ENCODE results near the gene WNT7B.

The WNT7B gene

GRCh38 chr22:45996241-45997076 is 19.5 kb upstream of the WNT7B start:
- CTCF ChIA-PET = interaction anchor here (0.8 to 5.7 kb wide), 8 partner anchors 8 to 125 kb away, joined by 3 to 58 read pairs (median 4); no protein-coding TSS in a partner anchor
- Mint-ChIP-seq H3K4me3 (no peak overlapping the region), H3K9me3 (no peaks in the 10 kb centered on the region), H3K4me1 (peaks cover 6% of the 10 kb centered on the region), H3K27ac (no peak overlapping the region), H3K36me3 (no peaks in the 10 kb centered on the region), H3K27me3 (peaks cover 28% of the 10 kb centered on the region)
- no peak for DNase-seq

GRCh38 chr22:45995405-45996101 is 18.6 kb upstream of the WNT7B start:
- Mint-ChIP-seq H3K27me3 (peaks cover 28% of the 10 kb centered on the region), H3K36me3 (no peaks in the 10 kb centered on the region), H3K4me1 (peaks cover 6% of the 10 kb centered on the region), H3K27ac (no peak overlapping the region), H3K9me3 (no peaks in the 10 kb centered on the region), H3K4me3 (no peak overlapping the region)
- CTCF ChIA-PET = interaction anchor here (0.7 to 5.7 kb wide), 9 partner anchors 7 to 126 kb away, joined by 3 to 58 read pairs (median 4); no protein-coding TSS in a partner anchor
- DNase-seq = no peak

- no peak overlapping the region for H3K27ac Mint-ChIP-seq
- CTCF ChIA-PET = interaction anchor here (0.7 to 5.7 kb wide), 6 partner anchors 12 to 127 kb away, joined by 3 to 58 read pairs (median 4); no protein-coding TSS in a partner anchor
- H3K4me3 Mint-ChIP-seq = no peak overlapping the region
Measured at GRCh38 chr22:45994491-45995404, 17.8 kb upstream of the WNT7B start.

GRCh38 chr22:45993841-45994240 is 16.9 kb upstream of the WNT7B start:
- Mint-ChIP-seq H3K9me3 (no peaks in the 10 kb centered on the region), H3K36me3 (no peaks in the 10 kb centered on the region), H3K27me3 (peaks cover 21% of the 10 kb centered on the region), H3K4me3 (no peak overlapping the region), H3K4me1 (peaks cover 6% of the 10 kb centered on the region), H3K27ac (no peak overlapping the region)
- CTCF ChIA-PET = interaction anchor here (0.7 to 5.7 kb wide), 3 partner anchors 13 to 128 kb away, joined by 5 to 58 read pairs (median 56); no protein-coding TSS in a partner anchor
- no peak for DNase-seq

More at GRCh38 chr22:45994491-45995404, 17.8 kb upstream of the WNT7B start:
- peaks cover 6% of the 10 kb centered on the region for H3K4me1 Mint-ChIP-seq
- no peaks in the 10 kb centered on the region for H3K9me3 Mint-ChIP-seq
- H3K27me3 Mint-ChIP-seq = peaks cover 28% of the 10 kb centered on the region
- DNase-seq = peak; percentile 85
- H3K36me3 Mint-ChIP-seq = no peaks in the 10 kb centered on the region

- Mint-ChIP-seq H3K4me1 (peaks cover 6% of the 10 kb centered on the region), H3K27me3 (peaks cover 18% of the 10 kb centered on the region), H3K9me3 (no peaks in the 10 kb centered on the region), H3K27ac (no peak overlapping the region), H3K36me3 (no peaks in the 10 kb centered on the region), H3K4me3 (no peak overlapping the region)
- no peak for DNase-seq
- CTCF ChIA-PET = interaction anchor here (2.2 to 2.4 kb wide), 2 partner anchors 124 to 128 kb away, joined by 5 to 13 read pairs; no protein-coding TSS in a partner anchor
Measured at GRCh38 chr22:45993143-45993692, 16.3 kb upstream of the WNT7B start.

- DNase-seq = no peak
- H3K27ac Mint-ChIP-seq = no peak overlapping the region
- H3K9me3 Mint-ChIP-seq = no peaks in the 10 kb centered on the region
- CTCF ChIA-PET = interaction anchor here (2.2 to 2.4 kb wide), 2 partner anchors 124 to 129 kb away, joined by 5 to 13 read pairs; no protein-coding TSS in a partner anchor
- H3K4me3 Mint-ChIP-seq = no peak overlapping the region
- H3K27me3 Mint-ChIP-seq = peaks cover 15% of the 10 kb centered on the region
- peaks cover 4% of the 10 kb centered on the region for H3K4me1 Mint-ChIP-seq
- no peaks in the 10 kb centered on the region for H3K36me3 Mint-ChIP-seq
Measured at GRCh38 chr22:45992737-45993136, 15.8 kb upstream of the WNT7B start.

- CTCF ChIA-PET = interaction anchor here (0.7 to 2.4 kb wide), 4 partner anchors 15 to 131 kb away, joined by 3 to 13 read pairs (median 6); no protein-coding TSS in a partner anchor
Measured at GRCh38 chr22:45991098-45991497, 14.1 kb upstream of the WNT7B start.

GRCh38 chr22:45987136-45987861 is 10.3 kb upstream of the WNT7B start:
- Mint-ChIP-seq H3K36me3 (no peaks in the 10 kb centered on the region), H3K27ac (no peak overlapping the region), H3K4me3 (no peak overlapping the region), H3K4me1 (no peaks in the 10 kb centered on the region), H3K9me3 (peaks cover 6% of the 10 kb centered on the region), H3K27me3 (peaks cover 15% of the 10 kb centered on the region)
- CTCF ChIA-PET = interaction anchor here (0.7 to 1.5 kb wide), 2 partner anchors 18 to 19 kb away, joined by 3 to 5 read pairs; no protein-coding TSS in a partner anchor
- DNase-seq = no peak

More at GRCh38 chr22:45991098-45991497, 14.1 kb upstream of the WNT7B start:
- Mint-ChIP-seq H3K27ac (no peak overlapping the region), H3K4me1 (no peaks in the 10 kb centered on the region), H3K36me3 (no peaks in the 10 kb centered on the region), H3K4me3 (no peak overlapping the region), H3K9me3 (no peaks in the 10 kb centered on the region), H3K27me3 (peaks cover 14% of the 10 kb centered on the region)
- DNase-seq = no peak

GRCh38 chr22:45984316-45984916 is 7.5 kb upstream of the WNT7B start:
- no peak for DNase-seq
- H3K4me3 Mint-ChIP-seq = no peak overlapping the region
- H3K9me3 Mint-ChIP-seq = peaks cover 6% of the 10 kb centered on the region
- CTCF ChIA-PET = no interaction called here
- H3K27ac Mint-ChIP-seq = no peak overlapping the region
- H3K27me3 Mint-ChIP-seq = peaks cover 15% of the 10 kb centered on the region
- H3K4me1 Mint-ChIP-seq = no peaks in the 10 kb centered on the region
- no peaks in the 10 kb centered on the region for H3K36me3 Mint-ChIP-seq

- H3K36me3 Mint-ChIP-seq = no peaks in the 10 kb centered on the region
- no peak overlapping the region for H3K4me3 Mint-ChIP-seq
- H3K27ac Mint-ChIP-seq = no peak overlapping the region
- CTCF ChIA-PET = no interaction called here
- H3K9me3 Mint-ChIP-seq = peaks cover 6% of the 10 kb centered on the region
- peaks cover 15% of the 10 kb centered on the region for H3K27me3 Mint-ChIP-seq
- H3K4me1 Mint-ChIP-seq = no peaks in the 10 kb centered on the region
- DNase-seq = no peak
Measured at GRCh38 chr22:45983797-45984196, 6.8 kb upstream of the WNT7B start.

- Mint-ChIP-seq H3K9me3 (peaks cover 6% of the 10 kb centered on the region), H3K36me3 (no peaks in the 10 kb centered on the region), H3K4me1 (peaks cover 6% of the 10 kb centered on the region), H3K27ac (no peak overlapping the region), H3K4me3 (no peak overlapping the region), H3K27me3 (peaks cover 22% of the 10 kb centered on the region)
- DNase-seq = no peak
- CTCF ChIA-PET = interaction anchor here (0.6 kb wide), 1 partner anchor 138 kb away, joined by 3 read pairs; no protein-coding TSS in a partner anchor
Measured at GRCh38 chr22:45980761-45981160, 3.8 kb upstream of the WNT7B start.

- no peak overlapping the region for H3K27ac Mint-ChIP-seq
- H3K4me3 Mint-ChIP-seq = no peak overlapping the region
- DNase-seq = no peak
- CTCF ChIA-PET = interaction anchor here (0.6 kb wide), 1 partner anchor 137 kb away, joined by 3 read pairs; no protein-coding TSS in a partner anchor
- H3K27me3 Mint-ChIP-seq = peaks cover 23% of the 10 kb centered on the region
- H3K9me3 Mint-ChIP-seq = peaks cover 4% of the 10 kb centered on the region
- peaks cover 8% of the 10 kb centered on the region for H3K4me1 Mint-ChIP-seq
- no peaks in the 10 kb centered on the region for H3K36me3 Mint-ChIP-seq
Measured at GRCh38 chr22:45980268-45980570, 3.3 kb upstream of the WNT7B start.
